ENCODE results near the gene PLVAP. TPM values are rescaled to one million over a fixed set of nuclear protein-coding genes. Genes with fewer than 3 reads are reported as not detected.

The PLVAP gene
- total RNA-seq, 2 donors from 2014 or later = not detected

DNA sequence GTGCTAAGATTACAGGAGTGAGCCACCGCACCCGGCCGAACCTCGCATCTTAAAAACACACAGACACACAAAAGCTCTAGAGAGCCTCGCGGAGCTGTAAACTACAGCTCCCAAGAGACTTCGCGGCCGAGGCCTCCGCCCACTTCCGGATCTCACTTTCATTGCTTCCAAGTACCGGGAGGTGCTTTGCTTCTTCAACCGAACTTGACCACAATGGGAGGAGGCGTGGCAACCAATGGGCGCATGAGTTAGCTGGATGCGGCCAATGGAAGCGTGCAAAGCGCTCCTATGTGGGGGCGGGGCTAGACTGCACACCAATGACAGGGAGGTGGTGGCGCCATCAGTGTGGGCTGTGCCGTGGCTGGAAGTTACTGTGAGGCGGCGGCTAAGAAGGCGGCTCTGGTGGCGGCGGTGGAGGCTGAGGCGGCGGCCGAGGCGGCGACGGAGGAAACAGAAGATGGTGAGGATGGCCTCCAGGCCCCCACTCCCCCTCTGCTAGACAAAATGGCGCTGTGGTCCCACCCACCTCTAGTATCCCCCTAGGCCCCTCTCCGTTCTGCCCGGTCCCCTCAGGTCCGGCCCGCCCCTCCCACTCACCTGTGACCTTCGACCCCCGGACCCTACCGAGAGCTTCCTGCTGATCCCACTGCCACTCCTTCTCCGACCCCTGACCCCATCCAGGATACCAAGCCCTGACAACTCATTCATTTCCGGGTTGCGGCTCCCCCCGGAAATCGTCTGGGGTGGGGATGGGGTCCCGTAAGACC, 67.8 kb downstream of the PLVAP start, which contains the start of gene DDA1:
TSS of gene DDA1 (plus strand) at position 366 of the 767 bp plus-strand sequence. CDS start at position 458, 92 bp downstream.
- DNase-seq (peak; percentile 98 to 100), ATAC-seq (replicated peaks in 1 of 2) (peak; percentile 80)
- H3K27ac Mint-ChIP-seq = peak within 1 kb of the TSS; percentile 96
- H3K4me1 Mint-ChIP-seq (ENCODE audit: low read depth) = peaks cover 53% of the 10 kb centered on the region
- no peaks in the 10 kb centered on the region for H3K9me3 Mint-ChIP-seq
- no peaks in the 10 kb centered on the region for H3K27me3 Mint-ChIP-seq (ENCODE audit: low read depth)
- peak within 1 kb of the TSS; percentile 86 to 93 for H3K4me3 Mint-ChIP-seq
- H3K36me3 Mint-ChIP-seq (ENCODE audit: insufficient read depth in 2 of 2) = peaks cover 0 to 1% of the 10 kb centered on the region in 2 donors

DNA sequence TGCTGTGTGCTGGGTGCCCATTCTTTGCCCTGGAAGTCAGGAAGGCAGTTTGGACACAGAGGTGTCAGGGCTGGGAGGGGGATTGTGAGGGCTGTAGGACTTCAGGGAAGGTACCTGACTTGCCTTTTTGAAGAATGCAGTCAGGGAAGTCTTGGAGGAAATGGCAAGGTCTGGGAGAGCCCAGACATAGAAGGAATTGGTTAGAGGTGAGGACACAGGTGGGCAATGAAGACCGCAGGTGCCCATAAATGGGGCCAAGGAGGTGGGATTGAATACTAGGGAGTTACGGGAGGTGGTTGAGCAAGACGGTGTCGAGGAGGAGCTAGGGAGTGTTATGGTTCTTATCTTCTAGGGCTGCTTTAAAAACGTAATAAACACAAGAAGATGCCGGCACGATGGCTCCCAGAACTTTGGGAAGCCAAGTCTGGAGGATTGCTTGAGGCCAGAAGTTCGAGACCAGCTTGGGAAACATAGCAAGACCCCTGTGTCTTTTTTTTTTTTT, 69.2 kb downstream of the PLVAP start:
- H3K9me3 Mint-ChIP-seq = no peaks in the 10 kb centered on the region
- DNase-seq = no peak
- no peak overlapping the region for H3K27ac Mint-ChIP-seq
- no peak for ATAC-seq (replicated peaks in 1 of 2)
- no peaks in the 10 kb centered on the region for H3K27me3 Mint-ChIP-seq (ENCODE audit: low read depth)
- H3K4me1 Mint-ChIP-seq (ENCODE audit: low read depth) = peaks cover 60% of the 10 kb centered on the region
- H3K4me3 Mint-ChIP-seq = peak overlapping the region; percentile 8 to 86
- H3K36me3 Mint-ChIP-seq (ENCODE audit: insufficient read depth in 2 of 2) = peaks cover 0 to 1% of the 10 kb centered on the region in 2 donors

DNA sequence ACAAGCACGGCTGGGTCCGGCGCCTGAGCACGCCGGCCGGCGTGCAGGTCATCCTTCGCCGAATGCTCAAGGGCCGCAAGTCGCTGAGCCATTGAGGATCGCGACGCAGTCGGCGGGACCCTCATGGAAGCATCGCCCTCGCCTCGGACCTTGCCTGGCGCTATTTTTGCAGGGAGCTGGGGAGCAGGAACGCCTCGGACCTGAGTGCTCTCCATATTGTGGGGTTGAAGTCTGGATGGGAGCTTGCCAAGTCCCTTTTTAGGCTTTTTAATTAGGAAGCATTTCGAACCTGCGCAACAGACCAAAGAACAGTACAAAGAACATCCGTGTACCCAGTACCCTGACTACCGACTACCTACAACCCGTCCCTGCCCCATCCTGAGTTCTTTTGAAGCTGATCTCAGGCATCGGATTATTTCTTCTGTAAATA, 70.8 kb downstream of the PLVAP start:
- peaks cover 59% of the 10 kb centered on the region for H3K4me1 Mint-ChIP-seq (ENCODE audit: low read depth)
- H3K9me3 Mint-ChIP-seq = no peaks in the 10 kb centered on the region
- H3K4me3 Mint-ChIP-seq = peak overlapping the region; percentile 86 to 94
- no peak for ATAC-seq (replicated peaks in 1 of 2)
- H3K27ac Mint-ChIP-seq = peak overlapping the region; percentile 77
- peaks cover 0 to 1% of the 10 kb centered on the region in 2 donors for H3K36me3 Mint-ChIP-seq (ENCODE audit: insufficient read depth in 2 of 2)
- DNase-seq = no peak
- H3K27me3 Mint-ChIP-seq (ENCODE audit: low read depth) = no peaks in the 10 kb centered on the region

DNA sequence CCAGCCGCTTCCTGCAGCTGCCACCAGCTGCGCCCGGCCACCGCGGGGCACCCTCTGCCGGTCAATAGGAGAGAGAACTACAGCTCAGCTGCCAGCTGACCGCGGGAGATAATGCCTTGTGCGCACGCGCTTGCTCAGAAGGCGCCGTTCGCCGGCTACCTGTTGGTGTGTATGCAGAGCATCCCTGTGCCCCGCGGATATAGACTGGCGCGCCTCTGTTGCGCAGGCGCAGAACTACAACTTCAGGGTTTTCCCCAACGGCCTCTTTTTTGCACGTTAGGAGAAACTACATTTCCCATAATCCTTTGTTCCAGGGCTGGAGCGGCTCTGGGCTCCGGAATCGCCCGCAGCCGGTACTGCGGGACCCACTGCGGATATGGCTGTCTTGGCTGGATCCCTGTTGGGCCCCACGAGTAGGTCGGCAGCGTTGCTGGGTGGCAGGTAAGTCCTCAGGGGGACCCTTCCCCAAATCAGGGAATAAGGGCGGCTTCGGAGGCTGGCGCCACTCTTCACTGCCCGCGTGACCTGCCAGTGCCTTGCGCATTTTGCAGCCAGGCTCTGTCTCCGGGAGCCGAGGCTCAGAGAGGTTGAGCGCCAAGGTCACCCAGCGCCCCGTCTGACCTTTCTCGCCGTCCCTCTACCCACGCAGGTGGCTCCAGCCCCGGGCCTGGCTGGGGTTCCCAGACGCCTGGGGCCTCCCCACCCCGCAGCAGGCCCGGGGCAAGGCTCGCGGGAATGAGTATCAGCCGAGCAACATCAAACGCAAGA, 71.4 kb downstream of the PLVAP start, which contains the start of gene MRPL34:
TSS of gene MRPL34 (plus strand) at position 356 of the 768 bp plus-strand sequence. CDS start at position 377, 21 bp downstream.
- DNase-seq (peak; percentile 96 to 98), ATAC-seq (replicated peaks in 1 of 2) (peak; percentile 71 to 75)
- H3K27ac Mint-ChIP-seq = peak within 1 kb of the TSS; percentile 77
- H3K36me3 Mint-ChIP-seq (ENCODE audit: insufficient read depth in 2 of 2) = peaks cover 0 to 1% of the 10 kb centered on the region in 2 donors
- no peaks in the 10 kb centered on the region for H3K27me3 Mint-ChIP-seq (ENCODE audit: low read depth)
- H3K9me3 Mint-ChIP-seq = no peaks in the 10 kb centered on the region
- H3K4me1 Mint-ChIP-seq (ENCODE audit: low read depth) = peaks cover 54% of the 10 kb centered on the region
- H3K4me3 Mint-ChIP-seq = peak within 1 kb of the TSS; percentile 86 to 94

DNA sequence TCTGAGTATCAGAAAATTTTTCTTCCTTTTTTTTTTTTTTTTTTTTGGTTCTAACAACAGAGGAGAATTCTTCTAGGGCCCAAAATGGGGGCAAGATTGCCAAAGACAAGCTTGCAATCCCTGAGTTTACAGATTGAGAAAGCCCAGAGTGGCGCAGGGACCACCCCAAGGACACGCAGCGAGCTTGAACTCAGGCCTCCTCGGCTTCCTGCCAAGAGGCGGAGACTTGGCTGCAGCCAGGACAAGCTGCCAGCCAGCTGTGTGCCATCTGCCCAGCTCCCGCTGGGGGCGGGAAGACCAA, 72.0 kb downstream of the PLVAP start:
- Mint-ChIP-seq H3K9me3 (no peaks in the 10 kb centered on the region), H3K27me3 (ENCODE audit: low read depth) (no peaks in the 10 kb centered on the region), H3K36me3 (ENCODE audit: insufficient read depth in 2 of 2) (peaks cover 0 to 1% of the 10 kb centered on the region in 2 donors), H3K4me1 (ENCODE audit: low read depth) (peaks cover 49% of the 10 kb centered on the region), H3K4me3 (peak overlapping the region; percentile 86 to 94), H3K27ac (peak overlapping the region; percentile 57)
- ATAC-seq (replicated peaks in 1 of 2) = no peak
- no peak for DNase-seq

DNA sequence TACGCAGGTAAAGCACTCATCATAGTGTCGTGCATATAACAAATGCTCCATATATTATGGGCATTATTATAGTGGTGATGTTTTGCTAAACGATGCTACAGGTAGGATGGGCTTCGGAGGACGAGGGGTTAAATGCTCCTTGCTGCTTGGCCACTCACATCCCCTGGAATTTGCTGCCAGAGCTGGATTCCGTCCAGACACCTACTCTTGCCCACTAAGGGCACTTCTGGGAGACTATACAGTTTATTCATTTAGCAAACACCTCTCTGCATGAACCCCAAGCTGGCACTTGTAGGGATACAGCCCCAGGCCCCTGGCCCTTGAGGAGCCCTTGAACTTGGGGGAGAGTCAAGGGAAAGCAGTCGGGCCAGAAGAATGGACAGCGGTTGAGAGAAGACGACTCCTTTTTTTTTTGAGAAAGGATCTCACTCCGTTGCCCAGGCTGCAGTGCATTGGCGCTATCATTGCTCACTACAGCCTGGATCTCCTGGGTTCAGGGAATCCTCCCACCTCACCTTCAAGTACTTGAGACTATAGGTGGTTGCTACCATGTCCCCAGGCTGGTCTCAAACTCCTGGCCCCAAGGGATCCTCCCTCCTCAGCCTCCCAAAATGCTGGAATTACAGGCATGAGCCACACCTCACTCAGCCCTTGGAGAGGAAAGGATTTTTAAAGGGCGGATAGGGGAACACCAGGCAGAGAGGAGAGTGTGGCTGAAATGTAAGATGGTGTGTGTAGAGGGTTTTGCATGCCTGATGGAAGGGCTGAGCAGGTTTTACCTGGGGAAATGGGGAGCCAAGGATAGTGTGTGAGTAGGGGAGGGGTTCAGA, 72.5 kb downstream of the PLVAP start:
- Mint-ChIP-seq H3K27me3 (ENCODE audit: low read depth) (no peaks in the 10 kb centered on the region), H3K4me3 (peak overlapping the region; percentile 86 to 94), H3K36me3 (ENCODE audit: insufficient read depth in 2 of 2) (no peaks in the 10 kb centered on the region), H3K4me1 (ENCODE audit: low read depth) (peaks cover 47% of the 10 kb centered on the region), H3K9me3 (no peaks in the 10 kb centered on the region), H3K27ac (peak overlapping the region; percentile 5)
- DNase-seq (no peak), ATAC-seq (replicated peaks in 1 of 2) (no peak)

DNA sequence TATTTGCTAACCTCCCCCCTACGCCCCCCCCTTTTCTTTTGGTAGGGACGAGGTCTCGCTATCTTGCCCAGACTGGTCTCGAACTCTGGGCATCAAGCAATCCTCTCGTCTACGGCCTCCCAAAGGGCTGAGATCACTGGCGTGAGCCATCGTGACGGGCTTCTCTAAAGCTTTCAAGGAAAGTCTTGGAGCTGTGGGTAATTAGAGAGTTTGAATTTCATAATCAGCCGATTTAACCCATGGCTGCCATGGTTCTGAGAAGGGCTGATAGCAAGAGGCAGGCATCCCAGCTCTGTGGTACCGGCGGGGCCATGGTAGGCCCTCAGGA, 73.2 kb downstream of the PLVAP start:
- Mint-ChIP-seq H3K27me3 (ENCODE audit: low read depth) (no peaks in the 10 kb centered on the region), H3K4me1 (ENCODE audit: low read depth) (peaks cover 45% of the 10 kb centered on the region), H3K27ac (no peak overlapping the region), H3K9me3 (no peaks in the 10 kb centered on the region), H3K4me3 (peak overlapping the region; percentile 78 to 80), H3K36me3 (ENCODE audit: insufficient read depth in 2 of 2) (no peaks in the 10 kb centered on the region)
- ATAC-seq (replicated peaks in 1 of 2) (no peak), DNase-seq (no peak)

DNA sequence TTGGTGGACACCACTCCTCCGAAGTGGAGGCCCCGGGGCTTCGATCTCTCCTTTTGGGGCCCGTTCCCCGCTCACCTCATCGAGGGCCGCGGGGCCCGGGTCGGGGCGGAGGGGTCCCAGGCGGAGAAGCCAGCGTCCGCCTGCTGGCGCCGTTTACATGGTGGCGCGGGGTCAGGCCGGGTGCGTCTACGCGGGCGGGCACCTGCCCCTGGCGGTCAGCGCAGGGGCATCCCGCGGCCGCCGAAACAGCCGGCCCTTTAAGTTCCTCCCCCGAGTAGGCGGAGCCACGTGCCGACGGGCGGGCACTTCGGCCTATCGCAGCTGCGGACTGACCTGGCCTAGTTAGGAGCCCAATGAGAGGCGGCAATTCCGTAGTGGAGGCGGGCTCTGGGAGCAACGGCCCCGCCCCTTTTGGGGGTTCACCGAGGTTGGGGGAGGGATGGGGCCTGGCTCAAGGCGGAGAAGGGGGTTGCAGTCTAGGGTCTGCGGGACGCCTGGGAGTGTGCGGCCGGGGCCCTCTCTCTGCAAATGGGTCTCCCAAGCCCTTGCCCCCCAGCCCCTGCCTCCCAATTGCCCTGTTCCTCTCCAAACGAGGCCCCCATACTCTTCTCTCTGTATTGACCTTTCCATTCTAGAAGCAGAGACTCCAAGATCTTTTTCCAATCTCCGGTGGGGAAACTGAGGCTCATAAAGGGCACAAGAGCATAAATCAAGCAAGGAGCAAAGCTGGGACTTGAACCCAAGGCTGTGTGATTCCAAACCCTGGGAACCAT, 73.8 kb downstream of the PLVAP start, which contains the start of gene ABHD8:
TSS of gene ABHD8 (minus strand) at position 259 of the 773 bp plus-strand sequence. CDS start 1,809 bp downstream, outside the sequence.
- H3K4me1 Mint-ChIP-seq (ENCODE audit: low read depth) = peaks cover 43% of the 10 kb centered on the region
- H3K4me3 Mint-ChIP-seq = peak within 1 kb of the TSS; percentile 78 to 94
- DNase-seq = peak; percentile 97 to 98
- no peaks in the 10 kb centered on the region for H3K36me3 Mint-ChIP-seq (ENCODE audit: insufficient read depth in 2 of 2)
- H3K27ac Mint-ChIP-seq = no peak within 1 kb of the TSS
- no peaks in the 10 kb centered on the region for H3K27me3 Mint-ChIP-seq (ENCODE audit: low read depth)
- H3K9me3 Mint-ChIP-seq = no peaks in the 10 kb centered on the region
- ATAC-seq (replicated peaks in 1 of 2) = peak; percentile 73 to 76

DNA sequence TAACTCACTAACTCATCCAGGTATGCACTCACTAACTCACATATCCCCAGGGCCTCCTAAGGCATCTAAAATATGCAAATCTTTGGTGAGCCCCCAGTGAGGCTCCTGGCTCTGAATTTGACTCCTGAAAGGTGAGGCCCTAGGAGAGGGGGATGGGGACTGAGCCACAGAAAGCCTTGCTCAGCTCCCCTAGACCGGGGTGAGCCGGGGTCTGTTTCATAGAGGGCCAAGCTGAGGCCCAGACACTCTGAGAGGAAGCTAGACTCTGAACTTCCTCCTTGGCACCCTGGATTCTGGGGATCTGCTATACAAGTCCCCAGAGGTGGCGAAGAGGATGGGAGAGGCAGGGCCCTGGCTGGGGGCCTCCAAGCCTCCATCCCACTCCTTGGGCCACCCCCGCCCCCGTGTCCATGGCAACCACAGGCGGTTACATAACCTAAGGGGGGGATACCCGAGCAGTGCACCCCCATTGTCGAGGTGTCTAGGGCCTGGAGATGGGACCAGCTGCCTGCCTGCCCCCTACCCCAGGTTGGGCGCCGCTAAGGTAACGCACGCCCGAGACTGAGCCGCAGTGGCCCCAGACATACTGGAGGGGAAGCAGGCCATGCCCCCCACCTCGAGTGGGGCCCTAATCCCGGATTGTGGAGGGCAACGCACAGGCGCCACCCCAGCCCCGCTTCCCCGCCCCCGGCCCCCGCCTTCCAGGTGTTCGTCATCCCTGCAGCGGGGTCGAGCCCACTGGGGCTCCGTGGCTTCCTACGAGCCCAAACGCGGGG, 74.6 kb downstream of the PLVAP start:
- peaks cover 37% of the 10 kb centered on the region for H3K4me1 Mint-ChIP-seq (ENCODE audit: low read depth)
- H3K9me3 Mint-ChIP-seq = no peaks in the 10 kb centered on the region
- H3K36me3 Mint-ChIP-seq (ENCODE audit: insufficient read depth in 2 of 2) = peaks cover 0 to 3% of the 10 kb centered on the region in 2 donors
- DNase-seq (no peak), ATAC-seq (replicated peaks in 1 of 2) (peak in 1 of 2 donors; percentile 2)
- H3K27ac Mint-ChIP-seq = no peak overlapping the region
- peak overlapping the region; percentile 78 to 80 for H3K4me3 Mint-ChIP-seq
- no peaks in the 10 kb centered on the region for H3K27me3 Mint-ChIP-seq (ENCODE audit: low read depth)

Measured in activated T-cell treated with anti-CD3 and anti-CD28 coated beads, Interleukin-2, amount 50 U/mL, for 72 hours (primary cell).